ENCODE results near the gene ELSPBP1. TPM values are rescaled to one million over a fixed set of nuclear protein-coding genes. Genes with fewer than 3 reads are reported as not detected.

ELSPBP1 gene
- total and polyA plus RNA-seq, 2 experiments from 2014 or later = not detected

DNA sequence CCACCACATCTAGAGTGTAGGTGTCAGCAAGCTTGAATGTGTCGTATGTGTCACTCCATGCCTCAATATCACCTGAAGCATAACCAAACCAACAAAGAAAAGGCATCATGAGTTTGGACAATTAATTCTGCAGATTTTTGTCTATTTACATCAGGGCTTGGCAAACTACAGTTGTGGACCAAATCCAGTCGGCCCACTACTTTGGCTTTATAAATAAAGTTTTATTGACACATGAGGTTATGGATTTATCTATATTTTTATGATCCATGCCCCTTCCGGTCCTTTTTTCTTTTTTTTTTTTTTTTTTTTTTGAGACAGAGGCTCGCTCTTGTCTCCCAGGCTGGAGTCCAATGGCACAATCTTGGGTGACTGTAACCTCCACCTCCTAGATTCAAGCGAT is 58.6 kb downstream of the ELSPBP1 start:
- TF ChIP-seq EZH2phosphoT487 (IDR thresholded peaks at IDR 0.05; ENCODE audit: unreplicated experiment) = no peak
- no peak for TF ChIP-seq REST (IDR thresholded peaks at IDR 0.05; ENCODE audit: unreplicated experiment)
- TF ChIP-seq NANOG (IDR thresholded peaks at IDR 0.05; ENCODE audit: borderline replicate concordance) = no peak
- no peak for TF ChIP-seq STAT1 (IDR thresholded peaks at IDR 0.05; ENCODE audit: unreplicated experiment)
- TF ChIP-seq, protein P1, sequence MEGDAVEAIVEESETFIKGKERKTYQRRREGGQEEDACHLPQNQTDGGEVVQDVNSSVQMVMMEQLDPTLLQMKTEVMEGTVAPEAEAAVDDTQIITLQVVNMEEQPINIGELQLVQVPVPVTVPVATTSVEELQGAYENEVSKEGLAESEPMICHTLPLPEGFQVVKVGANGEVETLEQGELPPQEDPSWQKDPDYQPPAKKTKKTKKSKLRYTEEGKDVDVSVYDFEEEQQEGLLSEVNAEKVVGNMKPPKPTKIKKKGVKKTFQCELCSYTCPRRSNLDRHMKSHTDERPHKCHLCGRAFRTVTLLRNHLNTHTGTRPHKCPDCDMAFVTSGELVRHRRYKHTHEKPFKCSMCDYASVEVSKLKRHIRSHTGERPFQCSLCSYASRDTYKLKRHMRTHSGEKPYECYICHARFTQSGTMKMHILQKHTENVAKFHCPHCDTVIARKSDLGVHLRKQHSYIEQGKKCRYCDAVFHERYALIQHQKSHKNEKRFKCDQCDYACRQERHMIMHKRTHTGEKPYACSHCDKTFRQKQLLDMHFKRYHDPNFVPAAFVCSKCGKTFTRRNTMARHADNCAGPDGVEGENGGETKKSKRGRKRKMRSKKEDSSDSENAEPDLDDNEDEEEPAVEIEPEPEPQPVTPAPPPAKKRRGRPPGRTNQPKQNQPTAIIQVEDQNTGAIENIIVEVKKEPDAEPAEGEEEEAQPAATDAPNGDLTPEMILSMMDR (conservative IDR thresholded peaks at IDR 0.05; ENCODE audit: low read depth in 2 of 2) = no peak
- no peak for TF ChIP-seq EZH2 (IDR thresholded peaks at IDR 0.05; ENCODE audit: low read depth, unreplicated experiment)
- no peak for TF ChIP-seq POLR2AphosphoS5 (IDR thresholded peaks at IDR 0.05; ENCODE audit: low read depth)
- no peak for TF ChIP-seq ZNF114 (CRISPR knock-in tag; IDR thresholded peaks at IDR 0.05)
- no peak for TF ChIP-seq CREB1 (CRISPR knock-in tag; IDR thresholded peaks at IDR 0.05; ENCODE audit: low read depth)
- no peak for TF ChIP-seq ZNF331 (CRISPR knock-in tag; IDR thresholded peaks at IDR 0.05; ENCODE audit: low read depth)
- TF ChIP-seq, protein P2, sequence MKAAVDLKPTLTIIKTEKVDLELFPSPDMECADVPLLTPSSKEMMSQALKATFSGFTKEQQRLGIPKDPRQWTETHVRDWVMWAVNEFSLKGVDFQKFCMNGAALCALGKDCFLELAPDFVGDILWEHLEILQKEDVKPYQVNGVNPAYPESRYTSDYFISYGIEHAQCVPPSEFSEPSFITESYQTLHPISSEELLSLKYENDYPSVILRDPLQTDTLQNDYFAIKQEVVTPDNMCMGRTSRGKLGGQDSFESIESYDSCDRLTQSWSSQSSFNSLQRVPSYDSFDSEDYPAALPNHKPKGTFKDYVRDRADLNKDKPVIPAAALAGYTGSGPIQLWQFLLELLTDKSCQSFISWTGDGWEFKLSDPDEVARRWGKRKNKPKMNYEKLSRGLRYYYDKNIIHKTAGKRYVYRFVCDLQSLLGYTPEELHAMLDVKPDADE (IDR thresholded peaks at IDR 0.05) = no peak
- TF ChIP-seq JUNB (IDR thresholded peaks at IDR 0.05; ENCODE audit: unreplicated experiment) = no peak
- TF ChIP-seq, protein P3, sequence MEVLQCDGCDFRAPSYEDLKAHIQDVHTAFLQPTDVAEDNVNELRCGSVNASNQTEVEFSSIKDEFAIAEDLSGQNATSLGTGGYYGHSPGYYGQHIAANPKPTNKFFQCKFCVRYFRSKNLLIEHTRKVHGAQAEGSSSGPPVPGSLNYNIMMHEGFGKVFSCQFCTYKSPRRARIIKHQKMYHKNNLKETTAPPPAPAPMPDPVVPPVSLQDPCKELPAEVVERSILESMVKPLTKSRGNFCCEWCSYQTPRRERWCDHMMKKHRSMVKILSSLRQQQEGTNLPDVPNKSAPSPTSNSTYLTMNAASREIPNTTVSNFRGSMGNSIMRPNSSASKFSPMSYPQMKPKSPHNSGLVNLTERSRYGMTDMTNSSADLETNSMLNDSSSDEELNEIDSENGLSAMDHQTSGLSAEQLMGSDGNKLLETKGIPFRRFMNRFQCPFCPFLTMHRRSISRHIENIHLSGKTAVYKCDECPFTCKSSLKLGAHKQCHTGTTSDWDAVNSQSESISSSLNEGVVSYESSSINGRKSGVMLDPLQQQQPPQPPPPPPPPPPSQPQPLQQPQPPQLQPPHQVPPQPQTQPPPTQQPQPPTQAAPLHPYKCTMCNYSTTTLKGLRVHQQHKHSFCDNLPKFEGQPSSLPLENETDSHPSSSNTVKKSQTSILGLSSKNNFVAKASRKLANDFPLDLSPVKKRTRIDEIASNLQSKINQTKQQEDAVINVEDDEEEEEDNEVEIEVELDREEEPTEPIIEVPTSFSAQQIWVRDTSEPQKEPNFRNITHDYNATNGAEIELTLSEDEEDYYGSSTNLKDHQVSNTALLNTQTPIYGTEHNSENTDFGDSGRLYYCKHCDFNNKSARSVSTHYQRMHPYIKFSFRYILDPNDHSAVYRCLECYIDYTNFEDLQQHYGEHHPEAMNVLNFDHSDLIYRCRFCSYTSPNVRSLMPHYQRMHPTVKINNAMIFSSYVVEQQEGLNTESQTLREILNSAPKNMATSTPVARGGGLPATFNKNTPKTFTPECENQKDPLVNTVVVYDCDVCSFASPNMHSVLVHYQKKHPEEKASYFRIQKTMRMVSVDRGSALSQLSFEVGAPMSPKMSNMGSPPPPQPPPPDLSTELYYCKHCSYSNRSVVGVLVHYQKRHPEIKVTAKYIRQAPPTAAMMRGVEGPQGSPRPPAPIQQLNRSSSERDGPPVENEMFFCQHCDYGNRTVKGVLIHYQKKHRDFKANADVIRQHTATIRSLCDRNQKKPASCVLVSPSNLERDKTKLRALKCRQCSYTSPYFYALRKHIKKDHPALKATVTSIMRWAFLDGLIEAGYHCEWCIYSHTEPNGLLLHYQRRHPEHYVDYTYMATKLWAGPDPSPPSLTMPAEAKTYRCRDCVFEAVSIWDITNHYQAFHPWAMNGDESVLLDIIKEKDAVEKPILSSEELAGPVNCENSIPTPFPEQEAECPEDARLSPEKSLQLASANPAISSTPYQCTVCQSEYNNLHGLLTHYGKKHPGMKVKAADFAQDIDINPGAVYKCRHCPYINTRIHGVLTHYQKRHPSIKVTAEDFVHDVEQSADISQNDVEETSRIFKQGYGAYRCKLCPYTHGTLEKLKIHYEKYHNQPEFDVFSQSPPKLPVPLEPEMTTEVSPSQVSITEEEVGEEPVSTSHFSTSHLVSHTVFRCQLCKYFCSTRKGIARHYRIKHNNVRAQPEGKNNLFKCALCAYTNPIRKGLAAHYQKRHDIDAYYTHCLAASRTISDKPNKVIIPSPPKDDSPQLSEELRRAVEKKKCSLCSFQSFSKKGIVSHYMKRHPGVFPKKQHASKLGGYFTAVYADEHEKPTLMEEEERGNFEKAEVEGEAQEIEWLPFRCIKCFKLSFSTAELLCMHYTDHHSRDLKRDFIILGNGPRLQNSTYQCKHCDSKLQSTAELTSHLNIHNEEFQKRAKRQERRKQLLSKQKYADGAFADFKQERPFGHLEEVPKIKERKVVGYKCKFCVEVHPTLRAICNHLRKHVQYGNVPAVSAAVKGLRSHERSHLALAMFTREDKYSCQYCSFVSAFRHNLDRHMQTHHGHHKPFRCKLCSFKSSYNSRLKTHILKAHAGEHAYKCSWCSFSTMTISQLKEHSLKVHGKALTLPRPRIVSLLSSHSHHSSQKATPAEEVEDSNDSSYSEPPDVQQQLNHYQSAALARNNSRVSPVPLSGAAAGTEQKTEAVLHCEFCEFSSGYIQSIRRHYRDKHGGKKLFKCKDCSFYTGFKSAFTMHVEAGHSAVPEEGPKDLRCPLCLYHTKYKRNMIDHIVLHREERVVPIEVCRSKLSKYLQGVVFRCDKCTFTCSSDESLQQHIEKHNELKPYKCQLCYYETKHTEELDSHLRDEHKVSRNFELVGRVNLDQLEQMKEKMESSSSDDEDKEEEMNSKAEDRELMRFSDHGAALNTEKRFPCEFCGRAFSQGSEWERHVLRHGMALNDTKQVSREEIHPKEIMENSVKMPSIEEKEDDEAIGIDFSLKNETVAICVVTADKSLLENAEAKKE (CRISPR knock-in tag; IDR thresholded peaks at IDR 0.05) = no peak
- Histone ChIP-seq H4K20me1 (replicated peaks; ENCODE audit: insufficient read depth) (no peaks in the 10 kb centered on the region), H3K27ac (ENCODE audit: low read depth) (no peak overlapping the region), H3K27me3 (ENCODE audit: insufficient read depth) (no peaks in the 10 kb centered on the region), H3K36me3 (ENCODE audit: insufficient read depth) (no peaks in the 10 kb centered on the region), H3K9me2 (ENCODE audit: insufficient read depth) (0 out of 2 replicates have a peak, but pooled peaks cover 1% of the 10 kb centered on the region), H3K4me2 (no peak overlapping the region), H2AFZ (no peak overlapping the region), H3K4me3 (no peak overlapping the region), H3K79me2 (replicated peaks; ENCODE audit: insufficient read depth) (no peaks in the 10 kb centered on the region), H3K4me1 (ENCODE audit: insufficient read depth) (no peaks in the 10 kb centered on the region), H3F3A (replicated peaks; ENCODE audit: low read depth) (no peaks in the 10 kb centered on the region)
- Mint-ChIP-seq H3K4me3 (no peak overlapping the region), H3K27ac (no peak overlapping the region), H3K27me3 (ENCODE audit: insufficient read depth, low read depth, poor library complexity) (peaks cover 12% of the 10 kb centered on the region), H3K36me3 (ENCODE audit: low read depth) (peaks cover 43% of the 10 kb centered on the region), H3K9me3 (peaks cover 28% of the 10 kb centered on the region), H3K4me1 (no peaks in the 10 kb centered on the region)
- no peak for DNase-seq (ENCODE audit: low spot score)
- no peak for ATAC-seq
